Caco-2 (cell line): ENCODE measurements around the gene HBG2. TPM values are rescaled to one million over a fixed set of nuclear protein-coding genes. Genes with fewer than 3 reads are reported as not detected.

ENCODE experiments used
- BruUV-seq: library from RNA; stranded (reverse); fragments of 400-500 nt; replicated peaks from 2 replicates; lab custom pipeline; 2021; lab: Mats Ljungman, UMichigan
- CTCF ChIA-PET: fragments of 300-600 bp; sonication (Branson Sonifier 250); formaldehyde crosslinking; loops from one replicate; lab custom pipeline; 2022; ENCODE audit warnings: antibody characterized with exemption; lab: Charles Lee
- POLR2A ChIA-PET: fragments of 300-600 bp; sonication (Branson Sonifier 250); formaldehyde crosslinking; loops from one replicate; lab custom pipeline; 2022; ENCODE audit warnings: antibody characterized with exemption; lab: Charles Lee
- DNase-seq, 2 experiments: peaks; one replicate each; pipeline versions ENCODE4 v3.0.0 to v3.0.0-alpha.2; 2020 to 2022
- H3K27me3 ChIP-seq: replicated peaks from 2 replicates; pipeline ENCODE4 v1.6.0; 2011; ENCODE audit warnings: low read length; ENCODE audit not compliant: control insufficient read depth, insufficient read depth
- H3K36me3 ChIP-seq: 2 replicates; pipeline ENCODE4 v1.5.1; 2011; ENCODE audit warnings: low read length; ENCODE audit not compliant: control insufficient read depth, insufficient read depth
- H3K4me1 ChIP-seq: fragments of 250-450 bp; sonication (Bioruptor Pico); 2 replicates; pipeline ENCODE4 v1.5.1; 2020; ENCODE audit warnings: mild to moderate bottlenecking
- H3K4me3 ChIP-seq: 2 replicates; pipeline ENCODE4 v1.5.1; 2011; ENCODE audit warnings: low read depth, mild to moderate bottlenecking, control low read depth, low read length
- H3K9me3 ChIP-seq: fragments of 250-450 bp; sonication (Bioruptor Pico); 2 replicates; pipeline ENCODE4 v1.5.1; 2020; ENCODE audit warnings: mild to moderate bottlenecking, moderate library complexity
- H3K27ac Mint-ChIP-seq: one replicate; pipeline ENCODE4 v1.8.0; 2022; ENCODE audit warnings: mixed read lengths; ENCODE audit not compliant: unreplicated experiment
- H3K27me3 Mint-ChIP-seq: one replicate; pipeline ENCODE4 v1.8.0; 2022; ENCODE audit warnings: mixed read lengths; ENCODE audit not compliant: insufficient read depth, unreplicated experiment
- H3K36me3 Mint-ChIP-seq: one replicate; pipeline ENCODE4 v1.8.0; 2022; ENCODE audit warnings: mild to moderate bottlenecking, mixed read lengths; ENCODE audit not compliant: insufficient read depth, unreplicated experiment
- H3K4me1 Mint-ChIP-seq: one replicate; pipeline ENCODE4 v1.8.0; 2022; ENCODE audit warnings: low read depth, mixed read lengths; ENCODE audit not compliant: unreplicated experiment
- H3K4me3 Mint-ChIP-seq: one replicate; pipeline ENCODE4 v1.8.0; 2022; ENCODE audit warnings: mild to moderate bottlenecking, moderate library complexity, mixed read lengths; ENCODE audit not compliant: unreplicated experiment
- H3K9me3 Mint-ChIP-seq: one replicate; pipeline ENCODE4 v1.8.0; 2022; ENCODE audit warnings: mixed read lengths; ENCODE audit not compliant: unreplicated experiment
- CTCF ChIP-seq, 2 experiments: fragments of 200-600 bp in 1 of 2; IDR thresholded peaks; 1 replicate in 1 of 2; 2 replicates in 1 of 2; pipeline versions ENCODE4 v1.5.1 to v1.8.0; 2011 to 2022; ENCODE audit warnings: antibody characterized with exemption in 1 of 2, control low read depth in 1 of 2, inconsistent platforms in 1 of 2, low read depth in 1 of 2, low read length in 1 of 2, mild to moderate bottlenecking in 1 of 2, moderate library complexity in 1 of 2; ENCODE audit not compliant: insufficient read depth in 1 of 2, severe bottlenecking in 1 of 2, unreplicated experiment in 1 of 2
- intact Hi-C: fragments of 100-400 bp; cut with micrococcal nuclease; formaldehyde crosslinking; loops from one replicate; pipeline ENCODE4 v1.10.0; 2022; ENCODE audit not compliant: unreplicated experiment
- total RNA-seq: library from RNA; stranded (reverse); gene quantifications from 2 replicates; pipeline ENCODE4 v1.2.3, GENCODE V29; 2022

Gene HBG2
- total RNA-seq, 1 experiment from 2014 or later = not detected

- Histone ChIP-seq H3K36me3 (no peaks in the 10 kb centered on the region), H3K4me1 (no peaks in the 10 kb centered on the region), H3K4me3 (no peak overlapping the region), H3K27me3 (no peaks in the 10 kb centered on the region), H3K9me3 (no peaks in the 10 kb centered on the region)
- H3K9me3 Mint-ChIP-seq = no peaks in the 10 kb centered on the region
- no peak for TF ChIP-seq CTCF (IDR thresholded peaks at IDR 0.05; ENCODE audit: insufficient read depth in 1 of 2, low read depth in 1 of 2, low read length in 1 of 2, severe bottlenecking in 1 of 2, unreplicated experiment in 1 of 2)
- H3K27me3 Mint-ChIP-seq = no peaks in the 10 kb centered on the region
- H3K36me3 Mint-ChIP-seq = no peaks in the 10 kb centered on the region
- no peak overlapping the region for H3K4me3 Mint-ChIP-seq
- no peak overlapping the region for H3K27ac Mint-ChIP-seq
- no TSS peak for BruUV-seq
- intact Hi-C loops = no loop called here
- CTCF ChIA-PET = interaction anchor here (1.3 kb wide), 1 partner anchor 10 kb away, joined by 3 read pairs; no protein-coding TSS in a partner anchor
- H3K4me1 Mint-ChIP-seq = peaks cover 6% of the 10 kb centered on the region
- no peak for DNase-seq
- POLR2A ChIA-PET = no interaction called here
Observed at GRCh38 chr11:5281596-5281995, 27.0 kb upstream of the HBG2 start.

GRCh38 chr11:5280582-5281102 is 26.1 kb upstream of the HBG2 start:
- Mint-ChIP-seq H3K36me3 (no peaks in the 10 kb centered on the region), H3K4me1 (peaks cover 6% of the 10 kb centered on the region), H3K9me3 (no peaks in the 10 kb centered on the region), H3K4me3 (no peak overlapping the region), H3K27ac (peak overlapping the region; percentile 34), H3K27me3 (no peaks in the 10 kb centered on the region)
- Histone ChIP-seq H3K4me3 (no peak overlapping the region), H3K36me3 (no peaks in the 10 kb centered on the region), H3K9me3 (no peaks in the 10 kb centered on the region), H3K27me3 (no peaks in the 10 kb centered on the region), H3K4me1 (no peaks in the 10 kb centered on the region)
- no peak for TF ChIP-seq CTCF (IDR thresholded peaks at IDR 0.05; ENCODE audit: insufficient read depth in 1 of 2, low read depth in 1 of 2, low read length in 1 of 2, severe bottlenecking in 1 of 2, unreplicated experiment in 1 of 2)
- peak; percentile 29 to 59 for DNase-seq
- BruUV-seq = no TSS peak
- ChIA-PET POLR2A (no interaction called here), CTCF (interaction anchor here (1.3 kb wide), 1 partner anchor 11 kb away, joined by 3 read pairs; no protein-coding TSS in a partner anchor)
- intact Hi-C loops = no loop called here

- Histone ChIP-seq H3K4me1 (no peaks in the 10 kb centered on the region), H3K4me3 (no peak overlapping the region), H3K9me3 (no peaks in the 10 kb centered on the region), H3K27me3 (no peaks in the 10 kb centered on the region), H3K36me3 (no peaks in the 10 kb centered on the region)
- no peak for TF ChIP-seq CTCF (IDR thresholded peaks at IDR 0.05; ENCODE audit: insufficient read depth in 1 of 2, low read depth in 1 of 2, low read length in 1 of 2, severe bottlenecking in 1 of 2, unreplicated experiment in 1 of 2)
- ChIA-PET POLR2A (no interaction called here), CTCF (no interaction called here)
- intact Hi-C loops = no loop called here
- DNase-seq = no peak
- Mint-ChIP-seq H3K4me1 (peaks cover 6% of the 10 kb centered on the region), H3K4me3 (no peak overlapping the region), H3K9me3 (no peaks in the 10 kb centered on the region), H3K27me3 (no peaks in the 10 kb centered on the region), H3K36me3 (no peaks in the 10 kb centered on the region), H3K27ac (no peak overlapping the region)
- no TSS peak for BruUV-seq
Observed at GRCh38 chr11:5279471-5280090, 25.0 kb upstream of the HBG2 start.
